HG03460 (cell line): ENCODE measurements around the gene LAPTM4A.

Experiments used
- ATAC-seq: cut with Tn5 transposase; IDR thresholded peaks from one replicate; pipeline ENCODE4 v1.9.1; 2021; ENCODE audit not compliant: unreplicated experiment

The LAPTM4A gene

GRCh38 chr2:20025065-20025786, 26.2 kb downstream of the LAPTM4A start:
- ATAC-seq, result no peak

- no peak for ATAC-seq
These were observed 27.7 kb downstream of the LAPTM4A start for GRCh38 chr2:20023688-20024087.

GRCh38 chr2:20021405-20022009, 29.9 kb downstream of the LAPTM4A start:
- ATAC-seq, result no peak

GRCh38 chr2:20019747-20020146, 31.7 kb downstream of the LAPTM4A start:
- no peak for ATAC-seq

- no peak for ATAC-seq
These were observed 32.8 kb downstream of the LAPTM4A start for GRCh38 chr2:20018601-20019152.

- no peak for ATAC-seq
These were observed 35.1 kb downstream of the LAPTM4A start for GRCh38 chr2:20016346-20016745.

- ATAC-seq, result no peak
These were observed 35.8 kb downstream of the LAPTM4A start for GRCh38 chr2:20015482-20016083.

GRCh38 chr2:20013126-20013849, 38.1 kb downstream of the LAPTM4A start:
- no peak for ATAC-seq

- ATAC-seq, result no peak
These were observed 38.9 kb downstream of the LAPTM4A start, which contains the start of gene MATN3 for GRCh38 chr2:20012282-20013125. MATN3 (minus strand) TSS chr2:20012668; CDS start chr2:20012631, 37 bp downstream.

- no peak for ATAC-seq
These were observed 39.5 kb downstream of the LAPTM4A start for GRCh38 chr2:20012032-20012281.

- no peak for ATAC-seq
These were observed 40.0 kb downstream of the LAPTM4A start for GRCh38 chr2:20011276-20012031.

GRCh38 chr2:20008703-20009102, 42.7 kb downstream of the LAPTM4A start:
- ATAC-seq, result no peak

GRCh38 chr2:20005891-20006470, 45.4 kb downstream of the LAPTM4A start:
- no peak for ATAC-seq

GRCh38 chr2:20005067-20005627, 46.3 kb downstream of the LAPTM4A start:
- no peak for ATAC-seq

GRCh38 chr2:20001361-20001863, 50.0 kb downstream of the LAPTM4A start:
- no peak for ATAC-seq

GRCh38 chr2:19993731-19994130, 57.7 kb downstream of the LAPTM4A start:
- no peak for ATAC-seq

GRCh38 chr2:19991895-19992294, 59.5 kb downstream of the LAPTM4A start:
- ATAC-seq, result no peak

GRCh38 chr2:19990416-19990728, 61.1 kb downstream of the LAPTM4A start:
- no peak for ATAC-seq
